GM18858 (cell line): ENCODE data around the gene CDC25B.

Source experiments
- ATAC-seq: cut with Tn5 transposase; IDR thresholded peaks from one replicate; pipeline ENCODE4 v1.9.1; 2021; ENCODE audit not compliant: unreplicated experiment

CDC25B gene

GRCh38 chr20:3763671-3764601, 32.2 kb upstream of the CDC25B start:
- no peak for ATAC-seq

DNA sequence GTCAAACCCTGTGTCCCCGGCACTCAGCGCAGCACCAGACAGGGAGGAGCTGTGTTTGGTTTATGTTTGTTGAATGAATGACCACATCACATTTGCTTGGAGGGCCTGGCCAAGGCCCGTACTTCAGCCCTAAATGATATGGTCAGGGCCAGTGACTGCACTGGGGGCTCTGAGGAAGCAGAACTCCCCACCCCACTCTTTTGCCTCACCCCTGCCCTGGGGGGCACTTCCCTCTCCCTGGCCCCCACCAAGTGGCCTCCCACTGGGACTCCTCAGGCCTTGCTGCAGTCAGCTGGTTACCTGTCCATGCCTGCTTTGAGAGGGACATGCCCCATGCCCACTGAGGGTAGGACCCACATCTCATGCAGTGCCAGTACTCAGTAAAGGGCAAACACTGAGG, 31.5 kb upstream of the CDC25B start:
- ATAC-seq: no peak

DNA sequence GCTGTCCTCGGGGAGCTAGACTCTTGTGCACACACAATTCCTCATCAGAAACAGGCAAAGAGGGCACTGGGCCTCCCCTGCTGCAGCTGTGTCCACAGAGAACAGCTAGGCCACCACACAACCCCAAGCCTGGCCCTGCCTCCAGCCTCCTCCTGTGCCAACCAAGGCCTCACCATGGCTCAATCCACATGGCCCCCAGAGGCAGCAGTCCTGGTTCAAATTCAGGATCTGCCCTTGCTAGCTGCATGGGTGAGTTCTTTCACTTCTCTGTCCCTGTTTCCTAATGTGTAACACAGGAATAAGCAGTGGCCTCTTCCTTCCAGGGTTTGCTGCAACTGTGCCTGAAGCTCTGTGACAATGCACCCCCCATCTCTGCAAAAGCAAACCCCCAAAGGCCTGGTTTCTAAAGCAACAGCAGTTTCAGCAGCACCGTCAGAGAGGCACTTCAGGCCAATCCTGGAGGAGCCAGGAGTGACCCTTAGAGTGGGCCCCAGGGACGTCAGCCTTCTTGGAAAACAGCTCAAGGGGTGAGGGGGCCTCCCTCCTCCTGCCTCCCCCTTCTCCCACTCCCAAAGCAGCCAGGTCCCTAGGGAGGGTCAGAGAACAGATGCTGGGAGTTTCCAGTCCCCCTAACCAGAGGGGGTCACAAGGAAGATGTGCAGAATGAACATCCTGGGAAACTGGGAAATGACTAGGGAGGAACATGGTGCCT, 30.8 kb upstream of the CDC25B start:
- no peak for ATAC-seq

DNA sequence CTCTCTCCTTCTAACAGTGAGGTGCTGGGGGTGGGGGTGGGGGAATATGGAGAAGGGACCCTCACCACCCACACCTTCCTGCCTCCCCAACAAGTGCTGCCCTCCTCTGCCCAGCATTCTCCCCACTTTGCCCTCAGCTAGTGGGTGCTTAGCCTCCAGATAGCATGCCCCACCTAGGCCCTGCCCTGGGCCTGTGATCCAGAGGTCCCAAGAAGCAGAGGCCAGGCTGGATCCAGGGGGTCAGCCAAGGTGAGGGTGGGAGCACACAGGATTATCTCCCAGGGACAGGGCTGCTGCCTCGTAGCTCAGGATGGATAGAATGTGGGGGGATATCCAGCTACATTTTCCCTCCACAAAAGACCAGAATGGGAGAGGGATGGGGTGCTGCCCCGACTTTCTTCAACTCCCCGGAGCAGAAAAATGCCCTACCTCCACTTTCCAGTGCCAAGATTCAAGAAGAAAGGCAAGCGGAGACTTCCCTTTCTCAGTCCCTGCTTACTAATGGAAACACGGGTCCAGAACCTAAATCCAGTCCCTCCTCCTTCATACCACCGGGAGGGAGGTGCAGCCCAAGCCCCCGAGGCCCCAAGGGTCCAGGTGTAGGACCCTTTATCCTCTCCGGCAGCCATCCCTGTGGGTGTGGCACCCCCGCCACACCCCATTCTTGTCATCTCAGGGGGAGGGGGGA, 29.5 kb upstream of the CDC25B start:
- no peak for ATAC-seq

DNA sequence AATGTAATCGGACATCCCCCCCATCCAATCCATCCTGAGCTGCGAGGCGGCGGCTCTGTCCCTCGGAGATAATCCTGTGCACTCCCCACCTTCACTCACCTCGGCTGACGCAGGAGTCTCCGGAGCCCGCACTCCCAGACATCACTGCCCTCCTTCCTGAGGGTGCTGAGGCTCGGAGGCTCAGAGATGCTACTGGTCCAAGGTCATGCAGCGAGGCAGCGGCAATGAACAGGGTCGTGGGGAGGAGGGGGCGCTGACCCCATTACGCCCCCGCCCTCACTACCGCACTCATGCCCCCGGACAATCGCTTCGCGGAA, 29.0 kb upstream of the CDC25B start:
- no peak for ATAC-seq

DNA sequence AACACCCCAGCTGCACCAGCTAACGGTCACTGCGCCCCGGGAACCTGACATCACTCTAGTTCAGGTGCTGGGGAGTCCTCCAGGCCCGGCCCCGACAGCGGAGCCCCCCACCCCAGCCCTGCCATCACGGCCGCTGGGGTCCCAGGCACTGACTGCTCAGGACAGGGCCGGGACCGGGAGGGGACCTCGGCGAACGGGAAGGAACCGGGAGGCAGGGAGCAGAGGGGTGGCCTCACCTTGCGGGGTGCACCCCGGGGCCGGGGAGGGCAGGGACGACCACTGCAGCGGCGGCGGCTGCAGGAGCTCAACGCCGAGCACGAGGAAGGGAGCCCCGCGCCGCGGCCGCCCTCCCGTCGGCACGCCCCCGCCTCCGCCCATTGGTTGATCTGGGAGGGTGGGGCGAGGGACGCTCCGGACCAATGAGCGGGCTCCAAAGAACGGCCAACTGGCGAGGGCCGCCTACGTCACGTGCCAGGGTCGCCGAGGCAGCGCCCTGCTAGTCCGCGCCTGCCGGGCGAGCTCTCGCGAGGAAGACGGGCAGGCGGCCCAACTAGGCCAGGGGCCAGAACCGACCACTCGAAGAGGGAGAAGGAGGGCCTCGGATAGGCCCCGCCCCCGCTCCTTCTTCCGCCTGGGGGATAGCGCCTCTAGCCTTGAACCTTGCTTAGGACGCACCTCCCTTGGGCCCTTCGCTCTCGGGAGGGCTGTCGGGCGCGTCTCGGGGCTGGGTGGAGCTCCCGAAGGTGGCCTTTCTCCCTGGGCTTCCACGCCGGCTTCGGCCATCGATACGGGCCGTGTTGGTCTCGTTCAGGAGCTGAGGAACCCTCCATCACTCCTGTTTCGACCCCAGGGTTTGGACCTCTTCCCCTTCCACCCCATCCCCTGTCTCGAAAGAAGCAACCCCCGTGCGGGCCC, 28.4 kb upstream of the CDC25B start, which contains the start of gene ADISSP:
ADISSP (minus strand) TSS at position 327 of the 915 bp plus-strand sequence. CDS start 7,653 bp downstream, outside the sequence.
- ATAC-seq: peak; percentile 88

- peak; percentile 27 for ATAC-seq
Measured at GRCh38 chr20:3768342-3769130, 27.6 kb upstream of the CDC25B start.

DNA sequence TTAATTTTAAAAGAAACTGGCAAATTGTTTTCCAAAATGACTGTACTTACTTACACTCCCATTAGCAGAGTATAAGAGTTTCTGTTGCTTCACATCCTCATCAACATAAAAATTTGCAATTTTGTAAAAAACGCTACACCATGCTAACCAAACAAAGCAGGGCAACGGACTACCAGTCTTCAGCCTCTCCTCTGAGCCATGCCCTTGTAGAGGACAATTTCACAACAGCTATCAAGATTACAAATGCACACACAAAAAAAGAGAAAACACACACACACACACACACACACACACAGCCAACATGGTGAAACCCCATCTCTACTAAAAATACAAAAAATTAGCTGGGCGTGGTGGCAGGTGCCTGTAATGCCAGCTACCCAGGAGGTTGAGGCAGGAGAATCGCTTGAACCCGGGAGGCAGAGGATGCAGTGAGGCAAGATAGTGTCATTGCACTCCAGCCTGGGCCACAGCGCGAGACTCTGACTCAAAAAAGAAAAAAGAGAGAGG, 24.5 kb upstream of the CDC25B start:
- ATAC-seq: no peak

- ATAC-seq: no peak
Measured at GRCh38 chr20:3775457-3776108, 20.5 kb upstream of the CDC25B start.

- no peak for ATAC-seq
Measured at GRCh38 chr20:3777381-3777715, 18.8 kb upstream of the CDC25B start.

GRCh38 chr20:3777716-3778629, 18.1 kb upstream of the CDC25B start:
- ATAC-seq: no peak

DNA sequence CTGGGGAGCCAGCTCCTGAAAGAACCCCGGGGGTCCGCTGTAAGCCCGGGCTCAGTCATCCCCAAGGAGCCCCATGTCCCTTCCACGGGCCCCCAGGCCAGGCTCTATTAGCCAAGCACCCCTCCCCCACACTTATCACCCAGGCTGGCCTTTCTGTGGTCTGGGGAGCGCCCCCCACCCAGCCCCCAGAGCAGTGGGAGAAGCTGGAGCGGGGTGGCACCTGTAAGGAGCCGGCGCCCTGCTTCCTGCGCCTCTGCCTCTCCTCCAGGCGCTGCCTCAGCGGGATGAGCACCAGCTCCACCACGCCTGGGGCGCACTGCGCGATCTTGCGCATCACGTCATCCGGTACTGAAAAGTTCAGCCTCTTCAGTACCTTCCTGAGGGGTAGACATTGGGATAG, 17.1 kb upstream of the CDC25B start:
- no peak for ATAC-seq

DNA sequence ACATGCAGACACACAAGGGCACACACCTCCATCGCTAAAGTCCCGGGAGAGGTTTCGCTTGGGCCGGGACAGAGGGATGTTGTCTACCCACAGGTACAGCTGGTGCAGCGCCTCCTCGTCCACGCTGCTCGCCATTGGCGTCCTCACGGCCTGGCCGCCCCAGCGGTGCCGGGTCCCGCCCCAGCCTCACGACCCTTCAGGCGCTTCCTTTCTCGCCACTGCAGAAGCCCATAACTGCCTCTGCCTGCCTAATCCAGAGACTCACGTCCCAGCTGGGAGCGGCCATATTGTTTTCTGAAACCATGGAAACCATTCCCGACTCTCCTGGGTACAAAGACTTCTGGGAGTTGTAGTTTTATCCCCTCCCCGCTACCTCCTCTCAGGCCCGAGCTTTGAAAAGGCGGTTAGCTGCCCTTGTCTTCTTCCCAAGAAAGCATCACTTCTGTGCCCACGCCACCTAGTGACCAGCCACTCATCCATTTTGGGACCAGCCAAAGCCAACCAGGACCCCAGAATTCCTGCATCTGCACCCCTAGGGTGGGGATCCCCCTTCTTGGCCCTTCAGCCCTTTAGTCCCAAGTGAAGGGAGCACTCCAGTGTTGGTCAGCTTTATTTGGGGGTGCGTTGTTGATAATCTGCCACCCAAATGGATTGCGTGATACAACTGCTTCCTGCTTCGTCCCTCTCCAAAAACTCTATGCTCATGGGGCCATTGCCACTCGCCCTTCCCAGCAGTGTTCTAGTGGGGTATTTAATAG, 14.8 kb upstream of the CDC25B start, which contains the start of gene SPEF1:
SPEF1 (minus strand) TSS at position 296 of the 758 bp plus-strand sequence; CDS start at position 135, 161 bp downstream.
- ATAC-seq: no peak

DNA sequence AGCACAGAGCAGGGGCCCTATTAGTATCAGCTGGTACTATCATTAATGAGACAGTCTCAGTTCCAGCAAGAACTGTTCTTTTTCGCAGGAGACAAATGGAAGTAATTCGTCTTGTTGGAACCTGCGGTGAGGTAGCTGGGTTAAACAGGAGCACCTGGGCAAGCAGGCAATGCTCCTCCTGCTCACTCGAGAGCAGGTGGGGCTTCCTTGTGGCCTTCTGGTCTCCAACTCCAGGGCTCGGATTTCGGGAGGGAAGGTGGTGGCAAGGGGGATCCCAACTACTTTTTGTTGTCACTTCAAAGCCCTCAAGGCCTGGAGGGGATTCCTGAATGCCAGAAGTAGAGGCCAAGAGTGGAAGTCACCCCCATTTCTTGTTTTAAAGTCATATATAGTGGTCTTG, 13.5 kb upstream of the CDC25B start:
- ATAC-seq: no peak

GRCh38 chr20:3783068-3783489, 13.0 kb upstream of the CDC25B start:
- no peak for ATAC-seq

DNA sequence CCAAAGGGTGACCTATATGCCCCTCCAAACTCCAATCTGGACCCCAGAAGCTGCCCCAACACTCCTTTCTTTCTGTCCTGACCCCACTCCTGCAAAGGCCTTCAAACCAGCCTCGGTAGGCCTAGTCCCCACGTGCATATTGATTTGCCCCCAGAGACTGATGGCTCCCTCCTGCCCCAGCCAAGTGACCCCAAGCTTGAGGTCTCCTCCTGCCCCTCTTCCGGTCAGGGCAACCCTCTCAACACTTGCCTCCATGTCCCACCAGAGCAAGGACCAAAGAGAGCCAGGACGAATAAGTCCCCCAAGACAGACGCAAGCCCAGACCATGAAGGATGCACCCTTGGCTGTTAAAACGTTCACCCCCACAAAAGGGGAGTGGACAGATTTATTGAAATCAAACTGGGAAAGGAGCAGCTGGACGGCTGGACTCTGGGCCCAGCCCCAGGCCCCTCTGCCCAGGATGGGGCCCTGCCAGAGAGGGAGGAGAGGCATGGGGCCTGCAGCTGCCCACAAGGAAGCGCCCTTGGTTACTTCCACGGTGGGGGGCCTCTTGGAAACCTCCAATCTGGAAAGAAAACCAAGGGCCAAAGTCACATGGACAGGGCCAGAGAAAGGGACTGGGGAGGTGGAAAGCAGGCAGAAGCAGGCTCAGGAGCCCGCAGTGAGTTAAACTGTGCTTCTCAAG, 12.5 kb upstream of the CDC25B start:
- no peak for ATAC-seq
